K562 (cell line): Measurements from ENCODE around the gene ZNF529. TPM values are rescaled to one million over a fixed set of nuclear protein-coding genes. Genes with fewer than 3 reads are reported as not detected.

Experiments used
- ATF7 ChIP-seq: fragments of 450-650 bp; IDR thresholded peaks from 2 replicates; pipeline ENCODE4 v1.7.1; 2014; ENCODE audit warnings: mild to moderate bottlenecking, moderate library complexity
- BACH1 ChIP-seq: fragments of 200-800 bp; sonication (Bioruptor generic); IDR thresholded peaks from 2 replicates; pipeline ENCODE4 v1.6.1; 2016; ENCODE audit warnings: missing genetic modification characterization, missing compliant biosample characterization
- BRD9 ChIP-seq: fragments of 450-650 bp; IDR thresholded peaks from 2 replicates; pipeline ENCODE4 v1.6.1; 2018; ENCODE audit warnings: low read depth; ENCODE audit not compliant: partially characterized antibody
- CREB3 ChIP-seq: fragments of 450-650 bp; conservative IDR thresholded peaks from 2 replicates; pipeline ENCODE4 v1.6.1; 2016; ENCODE audit warnings: missing genetic modification characterization, low read depth, mild to moderate bottlenecking, missing compliant biosample characterization, moderate library complexity
- CTBP1 ChIP-seq: fragments of 450-650 bp; IDR thresholded peaks from 2 replicates; pipeline ENCODE4 v1.6.1; 2016; ENCODE audit warnings: borderline replicate concordance
- FOXJ3 ChIP-seq: sonication (generic); formaldehyde crosslinking; IDR thresholded peaks from 2 replicates; pipeline ENCODE4 v1.4.0; 2020; ENCODE audit warnings: mild to moderate bottlenecking, missing genetic modification reagents
- GTF2F1 ChIP-seq: IDR thresholded peaks from 2 replicates; pipeline ENCODE4 v1.6.1; 2011; ENCODE audit warnings: low read depth, low read length, improper control_type of control experiment
- MAFG ChIP-seq: fragments of 450-650 bp; conservative IDR thresholded peaks from 2 replicates; pipeline ENCODE4 v1.6.1; 2016; ENCODE audit warnings: missing genetic modification characterization, missing compliant biosample characterization
- MEF2D ChIP-seq: conservative IDR thresholded peaks from 2 replicates; pipeline ENCODE4 v1.6.1; 2016; ENCODE audit warnings: low read depth, missing genetic modification characterization, missing compliant biosample characterization
- NBN ChIP-seq: fragments of 450-650 bp; IDR thresholded peaks from 2 replicates; pipeline ENCODE4 v1.6.1; 2016; ENCODE audit warnings: low read depth, mild to moderate bottlenecking
- NR4A1 ChIP-seq, 2 experiments: fragments of 250-450 bp in 1 of 2; fragments of 450-650 bp in 1 of 2; sonication (Bioruptor Pico) in 1 of 2; IDR thresholded peaks; 2 replicates each; pipeline versions ENCODE4 v1.4.0 to v1.6.1; 2016 to 2020; ENCODE audit warnings: mild to moderate bottlenecking in 2 of 2, missing compliant biosample characterization in 1 of 2, missing genetic modification characterization in 1 of 2, moderate library complexity in 1 of 2
- PHF21A ChIP-seq: fragments of 450-650 bp; IDR thresholded peaks from 2 replicates; pipeline ENCODE4 v1.6.1; 2017; ENCODE audit warnings: low read depth, borderline replicate concordance
- POLR2G ChIP-seq: fragments of 200-400 bp; formaldehyde crosslinking; IDR thresholded peaks from 2 replicates; pipeline ENCODE4 v1.6.1; 2017; ENCODE audit warnings: low read depth, mild to moderate bottlenecking, antibody characterized with exemption, low read length, moderate library complexity
- SIN3A ChIP-seq, 2 experiments: fragments of 150-350 bp in 1 of 2; IDR thresholded peaks; 2 replicates each; pipeline ENCODE4 v1.6.1; 2011 to 2016; ENCODE audit warnings: borderline replicate concordance in 2 of 2, low read depth in 2 of 2, low read length in 2 of 2, mild to moderate bottlenecking in 2 of 2, moderate library complexity in 2 of 2; ENCODE audit not compliant: control insufficient read depth in 1 of 2
- SRF ChIP-seq, 2 experiments: fragments of 250-450, 450-650 bp in 1 of 2; sonication (Bioruptor Pico) in 1 of 2; sonication (generic) in 1 of 2; formaldehyde crosslinking; IDR thresholded peaks; 2 replicates each; pipeline versions ENCODE4 v1.5.0 to v1.5.1; 2020 to 2022; ENCODE audit warnings: mild to moderate bottlenecking in 1 of 2, missing genetic modification reagents in 1 of 2
- TAF7 ChIP-seq: fragments of 450-650 bp; IDR thresholded peaks from 2 replicates; pipeline ENCODE4 v1.6.1; 2016; ENCODE audit warnings: missing genetic modification characterization, missing compliant biosample characterization
- TARDBP ChIP-seq: fragments of 450-650 bp; IDR thresholded peaks from 2 replicates; pipeline ENCODE4 v1.6.1; 2016
- YY1 ChIP-seq, 3 experiments: IDR thresholded peaks; 2 replicates each; pipeline ENCODE4 v1.6.1; 2011; ENCODE audit warnings: low read length in 2 of 3, mild to moderate bottlenecking in 2 of 3, moderate library complexity in 2 of 3, borderline replicate concordance in 1 of 3, control low read depth in 1 of 3, low read depth in 1 of 3; ENCODE audit not compliant: insufficient read depth in 3 of 3, insufficient replicate concordance in 2 of 3, control insufficient read depth in 1 of 3, insufficient read length in 1 of 3; ENCODE audit errors: extremely low read depth in 1 of 3
- ZBTB33 ChIP-seq: sonication (generic); formaldehyde crosslinking; IDR thresholded peaks from 2 replicates; pipeline ENCODE4 v1.8.1; 2023; ENCODE audit warnings: mild to moderate bottlenecking, missing genetic modification reagents
- ZNF134 ChIP-seq: fragments of 250-450 bp; sonication (Bioruptor Pico); conservative IDR thresholded peaks from 2 replicates; pipeline ENCODE4 v1.4.0; 2020
- ZNF174 ChIP-seq: fragments of 250-450 bp; sonication (Bioruptor Pico); IDR thresholded peaks from 2 replicates; pipeline ENCODE4 v1.4.0; 2020; ENCODE audit warnings: mild to moderate bottlenecking
- polyA plus RNA-seq, 8 experiments: library from polyadenylated mRNA; depleted of rRNA in 4 of 8; stranded (reverse) in 5 of 8; unstranded in 3 of 8; fragments of >200 nt; fragmentation: Nextera tagmentation in 2 of 8; fragmentation: Illumina TruSeq in 1 of 8; extraction: Ambion mirVana in 2 of 8; extraction: Trizol in 1 of 8; gene quantifications; 2 replicates each; pipeline versions ENCODE4 v1.2.1 to v1.2.3, GENCODE V29; 2011 to 2014; ENCODE audit warnings: inconsistent platforms in 1 of 8, missing spikeins in 1 of 8
- total RNA-seq, 7 experiments: library from RNA; depleted of rRNA in 6 of 7; stranded (reverse); fragments of >200 nt in 6 of 7; fragmentation: Illumina TruSeq in 2 of 7; extraction: Trizol in 2 of 7; gene quantifications; 2 replicates each; pipeline versions ENCODE4 v1.2.1 to v1.2.3, GENCODE V29; 2011 to 2021; ENCODE audit warnings: low replicate concordance in 1 of 7
- TF ChIP-seq, protein P1 (sequence below): fragments of 250-450 bp; sonication (Bioruptor Pico); IDR thresholded peaks from 2 replicates; pipeline ENCODE4 v1.5.0; 2021

The ZNF529 gene
- total and polyA plus RNA-seq, 9 of the 15 experiments (the other 6 are each of a cell fraction or from before 2014, with no cell fraction given): 2.4 to 12.6 (median 6.3) TPM

GRCh38 chr19:36528194-36528920 lies 44.7 kb downstream of the ZNF529 start, which contains the start of gene ZNF260 (continued):
- peak; percentile 85 for TF ChIP-seq TAF7 (tag)
- no peak for TF ChIP-seq FOXJ3
- no peak for TF ChIP-seq ZNF134
- TF ChIP-seq NBN: 0 out of 2 replicates have a peak, but pooled peaks have one; percentile 41
- 0 out of 4 replicates have a peak, but pooled peaks of 1 of the 2 experiments have one; percentile 17 for TF ChIP-seq SIN3A (IDR thresholded peaks at IDR 0.05; ENCODE audit: borderline replicate concordance in 2 of 2, control insufficient read depth in 1 of 2, low read depth in 2 of 2, low read length in 2 of 2)
- TF ChIP-seq PHF21A: no peak
- TF ChIP-seq, protein P1, sequence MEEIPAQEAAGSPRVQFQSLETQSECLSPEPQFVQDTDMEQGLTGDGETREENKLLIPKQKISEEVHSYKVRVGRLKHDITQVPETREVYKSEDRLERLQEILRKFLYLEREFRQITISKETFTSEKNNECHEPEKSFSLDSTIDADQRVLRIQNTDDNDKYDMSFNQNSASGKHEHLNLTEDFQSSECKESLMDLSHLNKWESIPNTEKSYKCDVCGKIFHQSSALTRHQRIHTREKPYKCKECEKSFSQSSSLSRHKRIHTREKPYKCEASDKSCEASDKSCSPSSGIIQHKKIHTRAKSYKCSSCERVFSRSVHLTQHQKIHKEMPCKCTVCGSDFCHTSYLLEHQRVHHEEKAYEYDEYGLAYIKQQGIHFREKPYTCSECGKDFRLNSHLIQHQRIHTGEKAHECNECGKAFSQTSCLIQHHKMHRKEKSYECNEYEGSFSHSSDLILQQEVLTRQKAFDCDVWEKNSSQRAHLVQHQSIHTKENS (CRISPR knock-in tag): no peak
- TF ChIP-seq CTBP1: peak; percentile 39; the same call in 1 of the 2 replicates
- TF ChIP-seq GTF2F1: no peak
- no peak for TF ChIP-seq ZNF174 (CRISPR knock-in tag)
- no peak for TF ChIP-seq MAFG
- TF ChIP-seq ZBTB33 (CRISPR knock-in tag): no peak
- no peak for TF ChIP-seq NR4A1 (CRISPR knock-in tag; IDR thresholded peaks at IDR 0.05)
- no peak for TF ChIP-seq NR4A1 (tag; IDR thresholded peaks at IDR 0.05)
- no peak for TF ChIP-seq BRD9
- peak; percentile 89 for TF ChIP-seq POLR2G
- 0 out of 2 replicates have a peak, but pooled peaks have one; percentile 47 for TF ChIP-seq CREB3 (tag)
- no peak for TF ChIP-seq MEF2D (tag)
- TF ChIP-seq ATF7: peak; percentile 78
- TF ChIP-seq SRF (CRISPR knock-in tag; IDR thresholded peaks at IDR 0.05): peak in 1 of 2 experiments; percentile 28; a peak in 1 of 4 replicates
- no peak for TF ChIP-seq BACH1 (tag)
- peak; percentile 91 to 97 (median 92) for TF ChIP-seq YY1 (IDR thresholded peaks at IDR 0.05; ENCODE audit: borderline replicate concordance in 1 of 3, control insufficient read depth in 1 of 3, extremely low read depth in 1 of 3, insufficient read depth in 3 of 3, insufficient read length in 1 of 3, insufficient replicate concordance in 2 of 3, low read depth in 1 of 3, low read length in 2 of 3)
- TF ChIP-seq TARDBP: no peak
